PC-9 (cell line): ENCODE data around the gene CYB5D1.

Source experiments
- EZH2 ChIP-seq: fragments of 200-600 bp; sonication (generic); IDR thresholded peaks from 2 replicates; pipeline ENCODE4 v1.8.0; 2017; ENCODE audit warnings: antibody characterized with exemption, low read depth
- TF ChIP-seq, protein P1 (sequence below): fragments of 200-600 bp; sonication (generic); conservative IDR thresholded peaks from 2 replicates; pipeline ENCODE4 v1.6.1; 2017; ENCODE audit warnings: mixed run types, antibody characterized with exemption, mild to moderate bottlenecking, moderate library complexity

GRCh38 chr17:7841396-7841914 is 16.3 kb upstream of the CYB5D1 start:
- TF ChIP-seq, protein P1, sequence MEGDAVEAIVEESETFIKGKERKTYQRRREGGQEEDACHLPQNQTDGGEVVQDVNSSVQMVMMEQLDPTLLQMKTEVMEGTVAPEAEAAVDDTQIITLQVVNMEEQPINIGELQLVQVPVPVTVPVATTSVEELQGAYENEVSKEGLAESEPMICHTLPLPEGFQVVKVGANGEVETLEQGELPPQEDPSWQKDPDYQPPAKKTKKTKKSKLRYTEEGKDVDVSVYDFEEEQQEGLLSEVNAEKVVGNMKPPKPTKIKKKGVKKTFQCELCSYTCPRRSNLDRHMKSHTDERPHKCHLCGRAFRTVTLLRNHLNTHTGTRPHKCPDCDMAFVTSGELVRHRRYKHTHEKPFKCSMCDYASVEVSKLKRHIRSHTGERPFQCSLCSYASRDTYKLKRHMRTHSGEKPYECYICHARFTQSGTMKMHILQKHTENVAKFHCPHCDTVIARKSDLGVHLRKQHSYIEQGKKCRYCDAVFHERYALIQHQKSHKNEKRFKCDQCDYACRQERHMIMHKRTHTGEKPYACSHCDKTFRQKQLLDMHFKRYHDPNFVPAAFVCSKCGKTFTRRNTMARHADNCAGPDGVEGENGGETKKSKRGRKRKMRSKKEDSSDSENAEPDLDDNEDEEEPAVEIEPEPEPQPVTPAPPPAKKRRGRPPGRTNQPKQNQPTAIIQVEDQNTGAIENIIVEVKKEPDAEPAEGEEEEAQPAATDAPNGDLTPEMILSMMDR: no peak
- TF ChIP-seq EZH2: no peak
